IMR-90 (cell line): Measurements from ENCODE around the gene FBXW11. TPM values are rescaled to one million over a fixed set of nuclear protein-coding genes. Genes with fewer than 3 reads are reported as not detected.

ENCODE experiments used
- ATAC-seq: fragments of 200-7000 bp; cut with Tn5 transposase; 2 replicates; pipeline ENCODE4 v1.9.1; 2020; ENCODE audit warnings: low read depth, mild to moderate bottlenecking, moderate library complexity
- BruUV-seq: library from RNA; stranded (reverse); fragments of 400-500 nt; replicated peaks from 2 replicates; lab custom pipeline; 2021; lab: Mats Ljungman, UMichigan
- CTCF ChIA-PET: fragments of 300-600 bp; formaldehyde crosslinking; extraction: SDS; loops from one replicate; lab custom pipeline; 2021; ENCODE audit warnings: antibody characterized with exemption; lab: Yijun Ruan, JAX
- POLR2A ChIA-PET: fragments of 300-600 bp; sonication (Branson Sonifier 250); formaldehyde crosslinking; loops from one replicate; lab custom pipeline; 2022; ENCODE audit warnings: antibody characterized with exemption; ENCODE audit not compliant: unreplicated experiment; lab: Charles Lee
- DNase-seq: peaks from one replicate; pipeline ENCODE4 v3.0.0; 2013
- H2AFZ ChIP-seq: replicated peaks from 2 replicates; pipeline ENCODE3; 2013; ENCODE audit warnings: low read length, mild to moderate bottlenecking; ENCODE audit not compliant: poor library complexity
- H2AK5ac ChIP-seq: 2 replicates; pipeline ENCODE4 v1.6.1; 2013; ENCODE audit warnings: low read depth, low read length, inconsistent platforms
- H2AK9ac ChIP-seq: replicated peaks from 2 replicates; pipeline ENCODE3; 2013; ENCODE audit warnings: mild to moderate bottlenecking, low read depth, low read length, moderate library complexity; ENCODE audit not compliant: poor library complexity
- H2BK120ac ChIP-seq: 2 replicates; pipeline ENCODE4 v1.6.1; 2013; ENCODE audit warnings: low read depth, low read length, inconsistent platforms
- H2BK15ac ChIP-seq: 3 replicates; pipeline ENCODE4 v1.6.1; 2013; ENCODE audit warnings: low read depth, low read length, inconsistent platforms
- H2BK20ac ChIP-seq: 2 replicates; pipeline ENCODE4 v1.6.1; 2013; ENCODE audit warnings: low read depth, mild to moderate bottlenecking, inconsistent platforms, low read length, moderate library complexity
- H2BK5ac ChIP-seq: 2 replicates; pipeline ENCODE4 v1.6.1; 2013; ENCODE audit warnings: mild to moderate bottlenecking, low read depth, low read length, inconsistent platforms; ENCODE audit not compliant: poor library complexity, severe bottlenecking
- H3K14ac ChIP-seq: replicated peaks from 2 replicates; pipeline ENCODE4 v1.6.1; 2013; ENCODE audit warnings: low read depth, low read length, inconsistent platforms
- H3K18ac ChIP-seq: 2 replicates; pipeline ENCODE4 v1.6.1; 2013; ENCODE audit warnings: low read depth, low read length, control low read depth
- H3K23ac ChIP-seq: 2 replicates; pipeline ENCODE4 v1.6.1; 2013; ENCODE audit warnings: low read depth, low read length, inconsistent platforms
- H3K27ac ChIP-seq: 2 replicates; pipeline ENCODE4 v1.5.1; 2013; ENCODE audit warnings: mild to moderate bottlenecking, control low read depth, low read length; ENCODE audit not compliant: insufficient read depth
- H3K27me3 ChIP-seq: 2 replicates; pipeline ENCODE4 v1.6.1; 2013; ENCODE audit warnings: low read length; ENCODE audit not compliant: control insufficient read depth, insufficient read depth
- H3K36me3 ChIP-seq: 2 replicates; pipeline ENCODE4 v1.6.1; 2013; ENCODE audit warnings: low read length, mixed read lengths; ENCODE audit not compliant: control insufficient read depth, insufficient read depth
- H3K4ac ChIP-seq: 2 replicates; pipeline ENCODE4 v1.6.1; 2013; ENCODE audit warnings: low read depth, low read length, inconsistent platforms
- H3K4me1 ChIP-seq: 2 replicates; pipeline ENCODE4 v1.6.1; 2013; ENCODE audit warnings: low read length, mixed read lengths; ENCODE audit not compliant: control insufficient read depth, insufficient read depth
- H3K4me2 ChIP-seq: 2 replicates; pipeline ENCODE4 v1.6.1; 2013; ENCODE audit warnings: low read depth, mild to moderate bottlenecking, control low read depth, low read length, moderate library complexity
- H3K4me3 ChIP-seq: 2 replicates; pipeline ENCODE4 v1.5.1; 2013; ENCODE audit warnings: low read depth, mild to moderate bottlenecking, control low read depth, low read length, moderate library complexity; ENCODE audit not compliant: insufficient read depth
- H3K56ac ChIP-seq: 2 replicates; pipeline ENCODE4 v1.6.1; 2013; ENCODE audit warnings: low read length, inconsistent platforms; ENCODE audit not compliant: insufficient read depth; ENCODE audit errors: extremely low read depth
- H3K79me1 ChIP-seq, 2 experiments: 2 replicates each; pipeline ENCODE4 v1.6.1; 2013; ENCODE audit warnings: low read length in 2 of 2, inconsistent platforms in 1 of 2, low read depth in 1 of 2
- H3K9ac ChIP-seq: 2 replicates; pipeline ENCODE4 v1.6.1; 2013; ENCODE audit warnings: low read depth, low read length, control low read depth
- H3K9me1 ChIP-seq: 2 replicates; pipeline ENCODE4 v1.6.1; 2013; ENCODE audit warnings: low read length, inconsistent platforms; ENCODE audit not compliant: insufficient read depth
- H3K9me3 ChIP-seq: 2 replicates; pipeline ENCODE4 v1.6.1; 2013; ENCODE audit warnings: low read length; ENCODE audit not compliant: control insufficient read depth, insufficient read depth
- H4K20me1 ChIP-seq: 2 replicates; pipeline ENCODE4 v1.6.1; 2013; ENCODE audit warnings: low read length, inconsistent platforms; ENCODE audit not compliant: insufficient read depth
- H4K5ac ChIP-seq: 2 replicates; pipeline ENCODE4 v1.6.1; 2013; ENCODE audit warnings: mild to moderate bottlenecking, low read depth, low read length, control low read depth
- H4K8ac ChIP-seq, 2 experiments: 2 replicates each; pipeline ENCODE4 v1.6.1; 2013; ENCODE audit warnings: low read depth in 2 of 2, low read length in 2 of 2, control low read depth in 1 of 2, inconsistent platforms in 1 of 2
- H4K91ac ChIP-seq: 2 replicates; pipeline ENCODE4 v1.6.1; 2013; ENCODE audit warnings: low read depth, low read length, inconsistent platforms; ENCODE audit not compliant: insufficient read depth
- CEBPB ChIP-seq: IDR thresholded peaks from 2 replicates; pipeline ENCODE4 v1.6.1; 2012; ENCODE audit warnings: low read depth, low read length, improper control_type of control experiment
- CHD1 ChIP-seq: IDR thresholded peaks from 2 replicates; pipeline ENCODE4 v1.6.1; 2012; ENCODE audit warnings: low read depth, low read length, improper control_type of control experiment
- CTCF ChIP-seq: conservative IDR thresholded peaks from 2 replicates; pipeline ENCODE4 v1.5.1; 2012; ENCODE audit warnings: mild to moderate bottlenecking, low read depth, low read length, improper control_type of control experiment
- MAFK ChIP-seq: IDR thresholded peaks from 2 replicates; pipeline ENCODE4 v1.6.1; 2012; ENCODE audit warnings: low read depth, low read length, improper control_type of control experiment
- MXI1 ChIP-seq: IDR thresholded peaks from 2 replicates; pipeline ENCODE4 v1.6.1; 2012; ENCODE audit warnings: low read depth, mild to moderate bottlenecking, low read length, moderate library complexity, borderline replicate concordance
- POLR2A ChIP-seq: IDR thresholded peaks from 2 replicates; pipeline ENCODE4 v1.6.1; 2012; ENCODE audit warnings: mild to moderate bottlenecking, low read depth, low read length
- RAD21 ChIP-seq: IDR thresholded peaks from 2 replicates; pipeline ENCODE4 v1.6.1; 2012; ENCODE audit warnings: low read length, improper control_type of control experiment
- RCOR1 ChIP-seq: IDR thresholded peaks from 2 replicates; pipeline ENCODE4 v1.6.1; 2012; ENCODE audit warnings: mild to moderate bottlenecking, low read length, improper control_type of control experiment; ENCODE audit not compliant: insufficient replicate concordance
- RFX5 ChIP-seq: IDR thresholded peaks from 2 replicates; pipeline ENCODE4 v1.8.0; 2012; ENCODE audit warnings: low read depth, mild to moderate bottlenecking, low read length, moderate library complexity
- USF2 ChIP-seq: fragments of 150-350 bp; IDR thresholded peaks from 2 replicates; pipeline ENCODE4 v1.6.1; 2017; ENCODE audit warnings: mild to moderate bottlenecking, antibody characterized with exemption, low read length, low read depth
- WGBS, 2 experiments: methylation state at CpG; one replicate each; pipeline versions ENCODE4 v1.1.5 to v1.1.7; 2013; ENCODE audit warnings: missing lambda C conversion rate in 2 of 2; ENCODE audit not compliant: insufficient read length in 1 of 2; ENCODE audit errors: extremely low coverage in 2 of 2; 5-methylcytosine and 5-hydroxymethylcytosine counted together
- dilution Hi-C: fragments of 300-500 bp; cut with HindIII; formaldehyde crosslinking; loops from one replicate; pipeline ENCODE4 v1.14.3; 2018; ENCODE audit warnings: low sequenced_read_pairs; ENCODE audit not compliant: unreplicated experiment
- in situ Hi-C: fragments of 300-500 bp; cut with MboI; formaldehyde crosslinking; loops from 3 replicates; pipeline ENCODE4 v1.14.3; 2019; ENCODE audit warnings: low sequenced_read_pairs, inconsistent platforms, mixed read lengths
- intact Hi-C: fragments of 100-400 bp; cut with micrococcal nuclease; formaldehyde crosslinking; loops from 2 replicates; pipeline ENCODE4 v1.10.0; 2022
- polyA plus RNA-seq, 3 experiments: library from polyadenylated mRNA; depleted of rRNA; stranded (reverse); fragments of >200 nt; gene quantifications; 2 replicates each; pipeline ENCODE4 v1.2.3, GENCODE V29; 2012; ENCODE audit warnings: low replicate concordance in 1 of 3
- total RNA-seq: library from RNA; depleted of rRNA; stranded (reverse); fragments of >200 nt; gene quantifications from 2 replicates; pipeline ENCODE4 v1.2.3, GENCODE V29; 2012
- TF ChIP-seq, protein P1 (sequence below): fragments of 150-350 bp; IDR thresholded peaks from 2 replicates; pipeline ENCODE4 v1.6.1; 2016; ENCODE audit warnings: low read depth, mild to moderate bottlenecking, low read length, moderate library complexity, borderline replicate concordance

Gene FBXW11
- total and polyA plus RNA-seq, 2 of the 4 experiments (the other 2 are of a cell fraction): 34.3 to 97.1 TPM

DNA sequence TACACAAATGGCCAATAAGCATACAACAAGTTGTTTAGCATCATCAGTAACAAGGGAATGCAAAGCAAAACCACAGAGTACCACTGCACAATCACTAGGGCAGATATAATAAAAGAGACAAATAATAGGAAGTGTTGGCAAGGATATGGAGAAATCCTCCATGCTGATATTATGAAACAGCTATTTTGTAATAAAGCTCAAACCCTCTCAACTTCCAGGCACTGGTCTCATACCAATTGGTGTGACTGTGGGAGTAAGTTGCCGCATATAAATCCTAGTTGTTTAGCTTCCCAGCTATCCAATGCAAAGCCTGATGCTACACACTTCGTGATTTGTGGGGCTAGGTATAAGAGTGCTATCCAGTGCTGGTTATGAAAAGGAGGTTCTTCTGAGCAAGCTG lies 132.2 kb downstream of the FBXW11 start:
- Histone ChIP-seq H4K5ac (no peak overlapping the region), H4K20me1 (peaks cover 5% of the 10 kb centered on the region; the same call in 1 of the 2 replicates), H2AFZ (no peak overlapping the region), H4K91ac (no peak overlapping the region), H3K9me1 (peaks cover 14% of the 10 kb centered on the region; the same call in 1 of the 2 replicates), H3K4me3 (no peak overlapping the region), H2BK20ac (no peak overlapping the region), H3K27me3 (no peaks in the 10 kb centered on the region), H3K4me2 (no peak overlapping the region), H2BK120ac (no peak overlapping the region), H3K4me1 (peaks cover 17% of the 10 kb centered on the region), H3K14ac (no peak overlapping the region), H2AK9ac (no peak overlapping the region), H3K9me3 (no peaks in the 10 kb centered on the region), H4K8ac (no peak overlapping the region), H3K9ac (no peak overlapping the region), H3K23ac (no peak overlapping the region), H3K36me3 (peaks cover 32% of the 10 kb centered on the region), H3K4ac (no peak overlapping the region), H2BK5ac (no peak overlapping the region), H2BK15ac (no peak overlapping the region), H3K56ac (no peak overlapping the region), H2AK5ac (no peak overlapping the region), H3K27ac (no peak overlapping the region), H3K79me1 (peaks cover 20 to 29% of the 10 kb centered on the region in 2 experiments), H3K18ac (no peak overlapping the region)
- ChIA-PET CTCF (interaction anchor here (1.0 kb wide), 1 partner anchor 245 kb away, joined by 4 read pairs; no protein-coding TSS in a partner anchor), POLR2A (interaction anchor here (0.6 kb wide), 1 partner anchor 9 kb away, joined by 4 read pairs; no protein-coding TSS in a partner anchor)
- no peak for TF ChIP-seq POLR2A
- no peak for TF ChIP-seq RCOR1
- TF ChIP-seq CHD1: no peak
- TF ChIP-seq USF2: no peak
- no peak for TF ChIP-seq MAFK
- TF ChIP-seq, protein P1, sequence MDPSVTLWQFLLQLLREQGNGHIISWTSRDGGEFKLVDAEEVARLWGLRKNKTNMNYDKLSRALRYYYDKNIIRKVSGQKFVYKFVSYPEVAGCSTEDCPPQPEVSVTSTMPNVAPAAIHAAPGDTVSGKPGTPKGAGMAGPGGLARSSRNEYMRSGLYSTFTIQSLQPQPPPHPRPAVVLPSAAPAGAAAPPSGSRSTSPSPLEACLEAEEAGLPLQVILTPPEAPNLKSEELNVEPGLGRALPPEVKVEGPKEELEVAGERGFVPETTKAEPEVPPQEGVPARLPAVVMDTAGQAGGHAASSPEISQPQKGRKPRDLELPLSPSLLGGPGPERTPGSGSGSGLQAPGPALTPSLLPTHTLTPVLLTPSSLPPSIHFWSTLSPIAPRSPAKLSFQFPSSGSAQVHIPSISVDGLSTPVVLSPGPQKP: no peak
- TF ChIP-seq RAD21: no peak
- TF ChIP-seq MXI1: no peak
- no peak for TF ChIP-seq CTCF
- peak; percentile 75 for TF ChIP-seq RFX5
- TF ChIP-seq CEBPB: peak; percentile 55
- dilution Hi-C loops: no loop called here
- in situ Hi-C loops: loop anchor here (25.0 kb wide), 1 partner anchor 437 kb away; no protein-coding TSS in a partner anchor
- BruUV-seq: no TSS peak
- peak; percentile 45 for DNase-seq
- peak; percentile 59 for ATAC-seq
- no CpG with 5 or more reads among the region's 2 CpGs for WGBS, 2 experiments
- intact Hi-C loops: no loop called here
